Peyer's patch (tissue), 4 donors: ENCODE data around the gene TNFRSF4.

Source experiments
- CTCF ChIP-seq, 6 experiments: fragments of 450-650 bp in 4 of 6; fragments of 200-600 bp in 2 of 6; sonication (generic) in 1 of 6; IDR thresholded peaks; one replicate each; pipeline ENCODE4 v1.5.1; 2017 to 2019; ENCODE audit warnings: antibody characterized with exemption in 6 of 6, mild to moderate bottlenecking in 3 of 6, moderate library complexity in 1 of 6
- POLR2A ChIP-seq, 2 donors: fragments of 450-650 bp; IDR thresholded peaks; one replicate each; pipeline ENCODE4 v1.5.1; 2017; ENCODE audit warnings: antibody characterized with exemption in 2 of 2, mild to moderate bottlenecking in 2 of 2, moderate library complexity in 2 of 2

- TF ChIP-seq CTCF (IDR thresholded peaks at IDR 0.05) (no peak), POLR2A (IDR thresholded peaks at IDR 0.05) (no peak)
Observed at GRCh38 chr1:1223891-1224290, 9.9 kb upstream of the TNFRSF4 start.
